IMR-90 (cell line): Measurements from ENCODE around the gene CCL2. TPM values are rescaled to one million over a fixed set of nuclear protein-coding genes. Genes with fewer than 3 reads are reported as not detected.

Source experiments
- ATAC-seq: fragments of 200-7000 bp; cut with Tn5 transposase; 2 replicates; pipeline ENCODE4 v1.9.1; 2020; ENCODE audit warnings: low read depth, mild to moderate bottlenecking, moderate library complexity
- BruUV-seq: library from RNA; stranded (reverse); fragments of 400-500 nt; replicated peaks from 2 replicates; lab custom pipeline; 2021; lab: Mats Ljungman, UMichigan
- CTCF ChIA-PET: fragments of 300-600 bp; formaldehyde crosslinking; extraction: SDS; loops from one replicate; lab custom pipeline; 2021; ENCODE audit warnings: antibody characterized with exemption; lab: Yijun Ruan, JAX
- POLR2A ChIA-PET: fragments of 300-600 bp; sonication (Branson Sonifier 250); formaldehyde crosslinking; loops from one replicate; lab custom pipeline; 2022; ENCODE audit warnings: antibody characterized with exemption; ENCODE audit not compliant: unreplicated experiment; lab: Charles Lee
- DNase-seq: peaks from one replicate; pipeline ENCODE4 v3.0.0; 2013
- H2AFZ ChIP-seq: replicated peaks from 2 replicates; pipeline ENCODE3; 2013; ENCODE audit warnings: low read length, mild to moderate bottlenecking; ENCODE audit not compliant: poor library complexity
- H2AK5ac ChIP-seq: 2 replicates; pipeline ENCODE4 v1.6.1; 2013; ENCODE audit warnings: low read depth, low read length, inconsistent platforms
- H2AK9ac ChIP-seq: replicated peaks from 2 replicates; pipeline ENCODE3; 2013; ENCODE audit warnings: mild to moderate bottlenecking, low read depth, low read length, moderate library complexity; ENCODE audit not compliant: poor library complexity
- H2BK120ac ChIP-seq: 2 replicates; pipeline ENCODE4 v1.6.1; 2013; ENCODE audit warnings: low read depth, low read length, inconsistent platforms
- H2BK15ac ChIP-seq: 3 replicates; pipeline ENCODE4 v1.6.1; 2013; ENCODE audit warnings: low read depth, low read length, inconsistent platforms
- H2BK20ac ChIP-seq: 2 replicates; pipeline ENCODE4 v1.6.1; 2013; ENCODE audit warnings: low read depth, mild to moderate bottlenecking, inconsistent platforms, low read length, moderate library complexity
- H2BK5ac ChIP-seq: 2 replicates; pipeline ENCODE4 v1.6.1; 2013; ENCODE audit warnings: mild to moderate bottlenecking, low read depth, low read length, inconsistent platforms; ENCODE audit not compliant: poor library complexity, severe bottlenecking
- H3K14ac ChIP-seq: replicated peaks from 2 replicates; pipeline ENCODE4 v1.6.1; 2013; ENCODE audit warnings: low read depth, low read length, inconsistent platforms
- H3K18ac ChIP-seq: 2 replicates; pipeline ENCODE4 v1.6.1; 2013; ENCODE audit warnings: low read depth, low read length, control low read depth
- H3K23ac ChIP-seq: 2 replicates; pipeline ENCODE4 v1.6.1; 2013; ENCODE audit warnings: low read depth, low read length, inconsistent platforms
- H3K27ac ChIP-seq: 2 replicates; pipeline ENCODE4 v1.5.1; 2013; ENCODE audit warnings: mild to moderate bottlenecking, control low read depth, low read length; ENCODE audit not compliant: insufficient read depth
- H3K27me3 ChIP-seq: 2 replicates; pipeline ENCODE4 v1.6.1; 2013; ENCODE audit warnings: low read length; ENCODE audit not compliant: control insufficient read depth, insufficient read depth
- H3K36me3 ChIP-seq: 2 replicates; pipeline ENCODE4 v1.6.1; 2013; ENCODE audit warnings: low read length, mixed read lengths; ENCODE audit not compliant: control insufficient read depth, insufficient read depth
- H3K4ac ChIP-seq: 2 replicates; pipeline ENCODE4 v1.6.1; 2013; ENCODE audit warnings: low read depth, low read length, inconsistent platforms
- H3K4me1 ChIP-seq: 2 replicates; pipeline ENCODE4 v1.6.1; 2013; ENCODE audit warnings: low read length, mixed read lengths; ENCODE audit not compliant: control insufficient read depth, insufficient read depth
- H3K4me2 ChIP-seq: 2 replicates; pipeline ENCODE4 v1.6.1; 2013; ENCODE audit warnings: low read depth, mild to moderate bottlenecking, control low read depth, low read length, moderate library complexity
- H3K4me3 ChIP-seq: 2 replicates; pipeline ENCODE4 v1.5.1; 2013; ENCODE audit warnings: low read depth, mild to moderate bottlenecking, control low read depth, low read length, moderate library complexity; ENCODE audit not compliant: insufficient read depth
- H3K56ac ChIP-seq: 2 replicates; pipeline ENCODE4 v1.6.1; 2013; ENCODE audit warnings: low read length, inconsistent platforms; ENCODE audit not compliant: insufficient read depth; ENCODE audit errors: extremely low read depth
- H3K79me1 ChIP-seq, 2 experiments: 2 replicates each; pipeline ENCODE4 v1.6.1; 2013; ENCODE audit warnings: low read length in 2 of 2, inconsistent platforms in 1 of 2, low read depth in 1 of 2
- H3K9ac ChIP-seq: 2 replicates; pipeline ENCODE4 v1.6.1; 2013; ENCODE audit warnings: low read depth, low read length, control low read depth
- H3K9me1 ChIP-seq: 2 replicates; pipeline ENCODE4 v1.6.1; 2013; ENCODE audit warnings: low read length, inconsistent platforms; ENCODE audit not compliant: insufficient read depth
- H3K9me3 ChIP-seq: 2 replicates; pipeline ENCODE4 v1.6.1; 2013; ENCODE audit warnings: low read length; ENCODE audit not compliant: control insufficient read depth, insufficient read depth
- H4K20me1 ChIP-seq: 2 replicates; pipeline ENCODE4 v1.6.1; 2013; ENCODE audit warnings: low read length, inconsistent platforms; ENCODE audit not compliant: insufficient read depth
- H4K5ac ChIP-seq: 2 replicates; pipeline ENCODE4 v1.6.1; 2013; ENCODE audit warnings: mild to moderate bottlenecking, low read depth, low read length, control low read depth
- H4K8ac ChIP-seq, 2 experiments: 2 replicates each; pipeline ENCODE4 v1.6.1; 2013; ENCODE audit warnings: low read depth in 2 of 2, low read length in 2 of 2, control low read depth in 1 of 2, inconsistent platforms in 1 of 2
- H4K91ac ChIP-seq: 2 replicates; pipeline ENCODE4 v1.6.1; 2013; ENCODE audit warnings: low read depth, low read length, inconsistent platforms; ENCODE audit not compliant: insufficient read depth
- BHLHE40 ChIP-seq: fragments of 150-350 bp; IDR thresholded peaks from 2 replicates; pipeline ENCODE4 v1.6.1; 2016; ENCODE audit warnings: mild to moderate bottlenecking, low read depth, low read length
- CEBPB ChIP-seq: IDR thresholded peaks from 2 replicates; pipeline ENCODE4 v1.6.1; 2012; ENCODE audit warnings: low read depth, low read length, improper control_type of control experiment
- CHD1 ChIP-seq: IDR thresholded peaks from 2 replicates; pipeline ENCODE4 v1.6.1; 2012; ENCODE audit warnings: low read depth, low read length, improper control_type of control experiment
- CTCF ChIP-seq: conservative IDR thresholded peaks from 2 replicates; pipeline ENCODE4 v1.5.1; 2012; ENCODE audit warnings: mild to moderate bottlenecking, low read depth, low read length, improper control_type of control experiment
- ELK1 ChIP-seq: fragments of 150-350 bp; IDR thresholded peaks from 2 replicates; pipeline ENCODE4 v1.6.1; 2016; ENCODE audit warnings: low read depth, mild to moderate bottlenecking, low read length, moderate library complexity, borderline replicate concordance
- FOS ChIP-seq: fragments of 150-350 bp; IDR thresholded peaks from 2 replicates; pipeline ENCODE4 v1.6.1; 2016; ENCODE audit warnings: low read depth, low read length
- MAFK ChIP-seq: IDR thresholded peaks from 2 replicates; pipeline ENCODE4 v1.6.1; 2012; ENCODE audit warnings: low read depth, low read length, improper control_type of control experiment
- MAZ ChIP-seq: IDR thresholded peaks from 2 replicates; pipeline ENCODE4 v1.6.1; 2012; ENCODE audit warnings: low read depth, mild to moderate bottlenecking, low read length, improper control_type of control experiment, moderate library complexity, borderline replicate concordance
- MXI1 ChIP-seq: IDR thresholded peaks from 2 replicates; pipeline ENCODE4 v1.6.1; 2012; ENCODE audit warnings: low read depth, mild to moderate bottlenecking, low read length, moderate library complexity, borderline replicate concordance
- NFE2L2 ChIP-seq: fragments of 150-350 bp; IDR thresholded peaks from 2 replicates; pipeline ENCODE4 v1.6.1; 2016; ENCODE audit warnings: low read depth, mild to moderate bottlenecking, low read length
- POLR2A ChIP-seq: IDR thresholded peaks from 2 replicates; pipeline ENCODE4 v1.6.1; 2012; ENCODE audit warnings: mild to moderate bottlenecking, low read depth, low read length
- RAD21 ChIP-seq: IDR thresholded peaks from 2 replicates; pipeline ENCODE4 v1.6.1; 2012; ENCODE audit warnings: low read length, improper control_type of control experiment
- RCOR1 ChIP-seq: IDR thresholded peaks from 2 replicates; pipeline ENCODE4 v1.6.1; 2012; ENCODE audit warnings: mild to moderate bottlenecking, low read length, improper control_type of control experiment; ENCODE audit not compliant: insufficient replicate concordance
- RFX5 ChIP-seq: IDR thresholded peaks from 2 replicates; pipeline ENCODE4 v1.8.0; 2012; ENCODE audit warnings: low read depth, mild to moderate bottlenecking, low read length, moderate library complexity
- SMC3 ChIP-seq: fragments of 150-350 bp; IDR thresholded peaks from 2 replicates; pipeline ENCODE4 v1.6.1; 2016; ENCODE audit warnings: low read depth, mild to moderate bottlenecking, antibody characterized with exemption, low read length, moderate library complexity
- WGBS, 2 experiments: methylation state at CpG; one replicate each; pipeline versions ENCODE4 v1.1.5 to v1.1.7; 2013; ENCODE audit warnings: missing lambda C conversion rate in 2 of 2; ENCODE audit not compliant: insufficient read length in 1 of 2; ENCODE audit errors: extremely low coverage in 2 of 2; 5-methylcytosine and 5-hydroxymethylcytosine counted together
- dilution Hi-C: fragments of 300-500 bp; cut with HindIII; formaldehyde crosslinking; loops from one replicate; pipeline ENCODE4 v1.14.3; 2018; ENCODE audit warnings: low sequenced_read_pairs; ENCODE audit not compliant: unreplicated experiment
- in situ Hi-C: fragments of 300-500 bp; cut with MboI; formaldehyde crosslinking; loops from 3 replicates; pipeline ENCODE4 v1.14.3; 2019; ENCODE audit warnings: low sequenced_read_pairs, inconsistent platforms, mixed read lengths
- intact Hi-C: fragments of 100-400 bp; cut with micrococcal nuclease; formaldehyde crosslinking; loops from 2 replicates; pipeline ENCODE4 v1.10.0; 2022
- polyA plus RNA-seq, 3 experiments: library from polyadenylated mRNA; depleted of rRNA; stranded (reverse); fragments of >200 nt; gene quantifications; 2 replicates each; pipeline ENCODE4 v1.2.3, GENCODE V29; 2012; ENCODE audit warnings: low replicate concordance in 1 of 3
- total RNA-seq: library from RNA; depleted of rRNA; stranded (reverse); fragments of >200 nt; gene quantifications from 2 replicates; pipeline ENCODE4 v1.2.3, GENCODE V29; 2012
- TF ChIP-seq, protein P1 (sequence below): fragments of 150-350 bp; IDR thresholded peaks from 2 replicates; pipeline ENCODE4 v1.6.1; 2017; ENCODE audit warnings: mild to moderate bottlenecking, antibody characterized with exemption, low read length, low read depth

CCL2 gene
- total and polyA plus RNA-seq, 2 of the 4 experiments (the other 2 are of a cell fraction) = 103 to 206 TPM

GRCh38 chr17:34260861-34261260 is 5.8 kb downstream of the CCL2 start:
- H3K18ac ChIP-seq = no peak overlapping the region
- intact Hi-C loops = loop anchor here (5.0 kb wide), 1 partner anchor 1111 kb away; the partner anchor contains the start of gene SLFN11
- H3K4me3 ChIP-seq = no peak overlapping the region
- H3K9me3 ChIP-seq = no peaks in the 10 kb centered on the region
- CTCF ChIA-PET = no interaction called here
- H3K23ac ChIP-seq = no peak overlapping the region
- no peak overlapping the region for H3K14ac ChIP-seq
- H2BK20ac ChIP-seq = no peak overlapping the region
- BruUV-seq = no TSS peak
- H3K4me2 ChIP-seq = no peak overlapping the region
- no peak overlapping the region for H3K4ac ChIP-seq
- no peak for TF ChIP-seq POLR2A
- no peak for TF ChIP-seq NFE2L2
- no peak for TF ChIP-seq RAD21
- TF ChIP-seq, protein P1, sequence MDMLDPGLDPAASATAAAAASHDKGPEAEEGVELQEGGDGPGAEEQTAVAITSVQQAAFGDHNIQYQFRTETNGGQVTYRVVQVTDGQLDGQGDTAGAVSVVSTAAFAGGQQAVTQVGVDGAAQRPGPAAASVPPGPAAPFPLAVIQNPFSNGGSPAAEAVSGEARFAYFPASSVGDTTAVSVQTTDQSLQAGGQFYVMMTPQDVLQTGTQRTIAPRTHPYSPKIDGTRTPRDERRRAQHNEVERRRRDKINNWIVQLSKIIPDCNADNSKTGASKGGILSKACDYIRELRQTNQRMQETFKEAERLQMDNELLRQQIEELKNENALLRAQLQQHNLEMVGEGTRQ = no peak
- TF ChIP-seq FOS = no peak
- no peak for TF ChIP-seq RCOR1
- no peak for TF ChIP-seq SMC3
- no peak for TF ChIP-seq CTCF
- no peak for TF ChIP-seq MAFK
- no peak for TF ChIP-seq BHLHE40
- TF ChIP-seq ELK1 = no peak
- TF ChIP-seq CHD1 = no peak
- no peak for TF ChIP-seq RFX5
- no peak for TF ChIP-seq CEBPB
- TF ChIP-seq MAZ = no peak
- no peak for TF ChIP-seq MXI1
- no peaks in the 10 kb centered on the region for H4K20me1 ChIP-seq
- no peaks in the 10 kb centered on the region for H3K27me3 ChIP-seq
- H3K27ac ChIP-seq = no peak overlapping the region
- POLR2A ChIA-PET = no interaction called here
- no peaks in the 10 kb centered on the region for H3K9me1 ChIP-seq
- H3K36me3 ChIP-seq = peaks cover 3% of the 10 kb centered on the region; the same call in 1 of the 2 replicates
- no peak for DNase-seq
- 0 out of 2 replicates have a peak, but pooled peaks cover 3% of the 10 kb centered on the region for H3K4me1 ChIP-seq
- no peak overlapping the region for H2BK5ac ChIP-seq
- no peak overlapping the region for H2AFZ ChIP-seq
- H2BK15ac ChIP-seq = no peak overlapping the region
- dilution Hi-C loops = no loop called here
- no peak overlapping the region for H4K8ac ChIP-seq
- 42% methylated on average over 2 of the region's 4 CpGs; no CpG with 5 or more reads in 1 of the 2 experiments for WGBS, 2 experiments
- H4K91ac ChIP-seq = no peak overlapping the region
- no peak overlapping the region for H4K5ac ChIP-seq
- in situ Hi-C loops = loop anchor here (25.0 kb wide), 1 partner anchor 851 kb away; the partner anchor contains the start of genes FNDC8 and RAD51D
- no peak overlapping the region for H3K56ac ChIP-seq
- H2AK9ac ChIP-seq = no peak overlapping the region
- ATAC-seq = no peak
- H2BK120ac ChIP-seq = no peak overlapping the region
- H2AK5ac ChIP-seq = no peak overlapping the region
- H3K79me1 ChIP-seq = no peaks in the 10 kb centered on the region
- no peak overlapping the region for H3K9ac ChIP-seq
